ENCODE data around the gene SLC35D1. TPM values are rescaled to one million over a fixed set of nuclear protein-coding genes. Genes with fewer than 3 reads are reported as not detected.
A peak's percentile ranks its signal among the peaks of the same experiment; 100 is the strongest.

Gene SLC35D1
- total RNA-seq, 4 donors from 2014 or later, result 10.0 to 68.6 (median 51.9) TPM

DNA sequence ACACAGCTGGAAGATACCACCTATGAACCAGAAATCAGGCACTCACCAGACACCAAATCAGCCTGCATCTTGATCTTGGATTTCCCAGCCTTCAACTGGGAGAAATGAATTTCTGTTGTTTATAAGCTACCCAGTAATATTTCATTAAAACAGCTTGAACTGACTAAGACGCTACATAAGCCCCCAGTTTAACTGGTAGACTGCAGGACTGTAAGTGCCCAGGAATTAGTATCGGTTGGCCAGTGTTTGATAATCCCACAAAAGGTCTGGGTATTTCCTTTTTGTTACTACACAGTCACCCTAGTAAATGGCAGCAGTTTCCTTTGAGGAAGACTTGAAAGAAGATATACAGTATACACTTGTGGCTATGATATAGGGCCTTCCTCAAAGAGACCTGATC is 7.3 kb upstream of the SLC35D1 start:
- TF ChIP-seq, protein P1, sequence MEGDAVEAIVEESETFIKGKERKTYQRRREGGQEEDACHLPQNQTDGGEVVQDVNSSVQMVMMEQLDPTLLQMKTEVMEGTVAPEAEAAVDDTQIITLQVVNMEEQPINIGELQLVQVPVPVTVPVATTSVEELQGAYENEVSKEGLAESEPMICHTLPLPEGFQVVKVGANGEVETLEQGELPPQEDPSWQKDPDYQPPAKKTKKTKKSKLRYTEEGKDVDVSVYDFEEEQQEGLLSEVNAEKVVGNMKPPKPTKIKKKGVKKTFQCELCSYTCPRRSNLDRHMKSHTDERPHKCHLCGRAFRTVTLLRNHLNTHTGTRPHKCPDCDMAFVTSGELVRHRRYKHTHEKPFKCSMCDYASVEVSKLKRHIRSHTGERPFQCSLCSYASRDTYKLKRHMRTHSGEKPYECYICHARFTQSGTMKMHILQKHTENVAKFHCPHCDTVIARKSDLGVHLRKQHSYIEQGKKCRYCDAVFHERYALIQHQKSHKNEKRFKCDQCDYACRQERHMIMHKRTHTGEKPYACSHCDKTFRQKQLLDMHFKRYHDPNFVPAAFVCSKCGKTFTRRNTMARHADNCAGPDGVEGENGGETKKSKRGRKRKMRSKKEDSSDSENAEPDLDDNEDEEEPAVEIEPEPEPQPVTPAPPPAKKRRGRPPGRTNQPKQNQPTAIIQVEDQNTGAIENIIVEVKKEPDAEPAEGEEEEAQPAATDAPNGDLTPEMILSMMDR (IDR thresholded peaks at IDR 0.05), result no peak
- no peak for TF ChIP-seq POLR2AphosphoS5 (IDR thresholded peaks at IDR 0.05)
- H3K27ac ChIP-seq, result peak overlapping the region in 1 of 4 donors; percentile 13
- H3K36me3 ChIP-seq, result no peaks in the 10 kb centered on the region
- H3K27me3 ChIP-seq, result no peaks in the 10 kb centered on the region
- 70 to 83% methylated on average over 1 to 2 of the region's 2 CpGs for WGBS, 2 donors (ENCODE audit: low coverage in 1 of 2)
- no peaks in the 10 kb centered on the region for H3K4me1 ChIP-seq
- H3K4me3 ChIP-seq, result no peak overlapping the region
- H3K9me3 ChIP-seq, result no peaks in the 10 kb centered on the region
- DNase-seq, result no peak
- intact Hi-C loops (cut with DNase I; ENCODE audit: low total_unique reads), result no loop called here
- in situ Hi-C loops (cut with MboI; ENCODE audit: low pct_ligation_motif_present in 1 of 4, low pct_unique_long_range_greater_than_20kb in 1 of 4, low sequenced_read_pairs in 3 of 4), result no loop called here

DNA sequence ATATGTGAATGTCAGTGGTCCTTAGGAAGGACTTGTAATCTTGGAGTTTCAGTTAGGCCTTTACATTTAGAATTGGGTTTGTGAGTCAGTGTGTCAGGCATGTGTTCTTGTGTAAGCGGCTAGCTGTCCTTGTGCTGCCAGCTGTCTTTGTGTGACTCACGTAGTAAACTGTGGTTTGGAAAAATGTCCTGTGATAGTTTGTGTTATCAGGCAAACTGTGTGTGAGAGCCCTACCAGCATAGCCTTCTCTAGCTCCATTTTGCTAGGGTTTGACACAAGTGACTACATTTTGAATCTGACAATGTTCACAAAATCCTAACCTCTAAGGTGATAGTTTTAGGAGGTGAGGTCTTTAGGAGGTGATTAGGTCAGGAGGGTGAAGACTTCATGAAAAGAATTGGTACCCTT is 6.9 kb upstream of the SLC35D1 start:
- Histone ChIP-seq H3K27me3 (no peaks in the 10 kb centered on the region), H3K9me3 (no peaks in the 10 kb centered on the region), H3K4me3 (no peak overlapping the region), H3K27ac (peak overlapping the region in 2 of 4 donors; percentile 3 to 13), H3K4me1 (no peaks in the 10 kb centered on the region), H3K36me3 (no peaks in the 10 kb centered on the region)
- WGBS, 2 donors (ENCODE audit: low coverage in 1 of 2), result 75% methylated on average over 2 of the region's 2 CpGs; no CpG with 5 or more reads in 1 of the 2 donors
- in situ Hi-C loops (cut with MboI; ENCODE audit: low pct_ligation_motif_present in 1 of 4, low pct_unique_long_range_greater_than_20kb in 1 of 4, low sequenced_read_pairs in 3 of 4), result no loop called here
- DNase-seq, result no peak
- TF ChIP-seq EP300 (IDR thresholded peaks at IDR 0.05; ENCODE audit: low read depth) (no peak), POLR2A (IDR thresholded peaks at IDR 0.05) (no peak), POLR2AphosphoS5 (IDR thresholded peaks at IDR 0.05) (peak in 2 of 3 donors; percentile 45 to 47)
- TF ChIP-seq, protein P1 (IDR thresholded peaks at IDR 0.05), result no peak
- intact Hi-C loops (cut with DNase I; ENCODE audit: low total_unique reads), result no loop called here

DNA sequence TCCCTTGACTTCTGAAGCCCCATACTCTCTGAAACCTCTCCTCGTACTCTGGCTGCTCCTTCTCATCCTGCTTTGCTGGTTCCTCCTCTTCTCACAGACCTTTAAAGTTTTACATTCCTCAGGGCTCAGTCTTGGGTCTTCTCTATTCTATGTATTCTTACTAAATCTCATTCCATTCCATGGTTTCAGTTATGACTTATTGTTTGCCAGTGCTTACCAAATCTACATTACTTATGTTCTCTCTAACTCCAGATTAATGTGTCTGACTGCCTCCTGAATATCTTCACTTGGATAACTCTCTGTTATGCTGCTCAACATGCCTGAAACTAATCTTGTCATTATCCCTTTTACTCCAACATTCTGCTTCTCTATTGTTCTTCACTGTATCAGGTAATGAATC is 5.4 kb upstream of the SLC35D1 start:
- 86 to 92% methylated on average over 1 of the region's 1 CpG for WGBS, 2 donors (ENCODE audit: low coverage in 1 of 2)
- no peak overlapping the region for H3K4me3 ChIP-seq
- TF ChIP-seq POLR2AphosphoS5 (IDR thresholded peaks at IDR 0.05) (no peak), EP300 (IDR thresholded peaks at IDR 0.05; ENCODE audit: low read depth) (no peak), POLR2A (IDR thresholded peaks at IDR 0.05) (no peak)
- TF ChIP-seq, protein P1 (IDR thresholded peaks at IDR 0.05), result no peak
- DNase-seq, result no peak
- in situ Hi-C loops (cut with MboI; ENCODE audit: low pct_ligation_motif_present in 1 of 4, low pct_unique_long_range_greater_than_20kb in 1 of 4, low sequenced_read_pairs in 3 of 4), result no loop called here
- H3K4me1 ChIP-seq, result peaks cover 0 to 6% (median 0%) of the 10 kb centered on the region in 4 donors
- intact Hi-C loops (cut with DNase I; ENCODE audit: low total_unique reads), result no loop called here
- no peak overlapping the region for H3K27ac ChIP-seq
- no peaks in the 10 kb centered on the region for H3K9me3 ChIP-seq
- no peaks in the 10 kb centered on the region for H3K36me3 ChIP-seq
- no peaks in the 10 kb centered on the region for H3K27me3 ChIP-seq

DNA sequence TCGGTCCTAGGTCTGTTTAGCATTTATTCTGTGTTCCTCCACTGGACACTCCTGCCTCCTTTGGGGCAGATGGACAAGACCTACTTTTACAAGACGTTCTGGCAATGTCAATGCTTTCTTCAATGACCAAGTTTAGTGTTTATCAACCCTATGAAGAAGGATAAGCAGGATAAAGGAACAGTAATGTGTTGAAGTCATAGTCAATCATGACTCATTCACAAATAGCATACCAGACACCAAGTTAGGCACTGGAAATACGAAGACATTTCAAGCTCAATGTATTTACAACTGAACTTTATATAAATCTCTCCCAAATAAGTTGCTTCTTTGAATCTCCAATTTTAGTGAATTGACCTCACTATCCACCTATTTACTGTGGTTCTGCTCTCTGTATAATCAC is 4.8 kb upstream of the SLC35D1 start:
- TF ChIP-seq POLR2A (IDR thresholded peaks at IDR 0.05) (no peak), POLR2AphosphoS5 (IDR thresholded peaks at IDR 0.05) (no peak), EP300 (IDR thresholded peaks at IDR 0.05; ENCODE audit: low read depth) (no peak)
- TF ChIP-seq, protein P1 (IDR thresholded peaks at IDR 0.05), result no peak
- Histone ChIP-seq H3K9me3 (no peaks in the 10 kb centered on the region), H3K4me3 (no peak overlapping the region), H3K27me3 (no peaks in the 10 kb centered on the region), H3K36me3 (no peaks in the 10 kb centered on the region), H3K27ac (no peak overlapping the region), H3K4me1 (peaks cover 0 to 6% (median 0%) of the 10 kb centered on the region in 4 donors)
- 69% methylated on average over 3 of the region's 3 CpGs; no CpG with 5 or more reads in 1 of the 2 donors for WGBS, 2 donors (ENCODE audit: low coverage in 1 of 2)
- in situ Hi-C loops (cut with MboI; ENCODE audit: low pct_ligation_motif_present in 1 of 4, low pct_unique_long_range_greater_than_20kb in 1 of 4, low sequenced_read_pairs in 3 of 4), result no loop called here
- DNase-seq, result no peak
- intact Hi-C loops (cut with DNase I; ENCODE audit: low total_unique reads), result no loop called here
